ENCODE results near the gene CASKIN1.

DNA sequence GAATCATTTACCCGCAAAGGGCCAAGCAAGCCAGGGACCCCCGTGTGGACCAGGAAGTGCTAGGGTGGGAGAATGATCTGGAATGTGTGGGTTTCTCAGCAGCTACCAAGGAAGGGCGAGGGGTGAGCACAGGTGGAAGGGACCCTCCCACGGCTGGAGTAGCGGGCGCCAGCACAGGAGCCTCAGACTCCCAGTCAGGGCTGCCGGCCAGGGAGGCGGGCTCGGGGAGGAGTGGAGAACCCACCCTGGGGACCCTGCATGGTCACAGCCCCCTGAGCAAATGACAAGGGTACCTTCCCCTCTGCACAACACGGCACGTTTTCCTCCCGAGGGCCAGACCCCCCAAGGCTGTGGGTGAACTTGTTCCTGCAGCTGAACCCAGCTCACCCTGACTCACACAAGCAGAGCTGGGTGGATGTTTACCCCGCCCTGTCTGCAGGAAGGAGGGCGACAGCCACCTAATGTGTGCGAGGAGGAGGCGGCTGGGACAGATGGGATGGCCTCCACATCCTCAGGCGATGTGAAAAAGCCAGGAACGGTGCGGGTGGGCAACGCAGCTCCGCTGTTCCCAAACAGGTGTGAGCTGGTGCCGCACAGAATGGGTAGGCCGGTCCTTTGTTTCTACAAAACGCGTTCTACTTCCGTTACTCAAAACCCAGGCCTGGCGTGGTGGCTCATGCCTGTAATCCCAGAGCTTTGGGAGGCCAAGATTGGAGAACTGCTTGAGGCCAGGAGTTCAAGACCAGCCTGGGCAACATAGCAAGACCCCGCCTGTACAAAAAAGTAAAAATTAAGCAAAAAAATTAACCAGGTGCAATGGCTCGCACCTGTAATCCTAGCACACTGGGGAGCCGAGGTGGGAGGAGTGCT is 48.8 kb upstream of the CASKIN1 start:
- TF ChIP-seq, protein P1, sequence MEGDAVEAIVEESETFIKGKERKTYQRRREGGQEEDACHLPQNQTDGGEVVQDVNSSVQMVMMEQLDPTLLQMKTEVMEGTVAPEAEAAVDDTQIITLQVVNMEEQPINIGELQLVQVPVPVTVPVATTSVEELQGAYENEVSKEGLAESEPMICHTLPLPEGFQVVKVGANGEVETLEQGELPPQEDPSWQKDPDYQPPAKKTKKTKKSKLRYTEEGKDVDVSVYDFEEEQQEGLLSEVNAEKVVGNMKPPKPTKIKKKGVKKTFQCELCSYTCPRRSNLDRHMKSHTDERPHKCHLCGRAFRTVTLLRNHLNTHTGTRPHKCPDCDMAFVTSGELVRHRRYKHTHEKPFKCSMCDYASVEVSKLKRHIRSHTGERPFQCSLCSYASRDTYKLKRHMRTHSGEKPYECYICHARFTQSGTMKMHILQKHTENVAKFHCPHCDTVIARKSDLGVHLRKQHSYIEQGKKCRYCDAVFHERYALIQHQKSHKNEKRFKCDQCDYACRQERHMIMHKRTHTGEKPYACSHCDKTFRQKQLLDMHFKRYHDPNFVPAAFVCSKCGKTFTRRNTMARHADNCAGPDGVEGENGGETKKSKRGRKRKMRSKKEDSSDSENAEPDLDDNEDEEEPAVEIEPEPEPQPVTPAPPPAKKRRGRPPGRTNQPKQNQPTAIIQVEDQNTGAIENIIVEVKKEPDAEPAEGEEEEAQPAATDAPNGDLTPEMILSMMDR (IDR thresholded peaks at IDR 0.05): no peak
- TF ChIP-seq POLR2A (IDR thresholded peaks at IDR 0.05): no peak
